Esophagus (tissue), 2 donors: ENCODE measurements around the gene KIR2DL1. TPM values are rescaled to one million over a fixed set of nuclear protein-coding genes. Genes with fewer than 3 reads are reported as not detected.
"Not testable (repeated sequence)": the region's sequence is repeated elsewhere in the genome, so short reads cannot be mapped to it uniquely, and the experiment has no call there.

Experiments
- H3K27ac ChIP-seq, 2 donors: one replicate each; pipeline ENCODE4 v1.5.1; 2013; ENCODE audit warnings: low read depth in 2 of 2, mild to moderate bottlenecking in 2 of 2, inconsistent platforms in 1 of 2, low read length in 1 of 2, moderate library complexity in 1 of 2
- H3K27me3 ChIP-seq, 2 donors: one replicate each; pipeline ENCODE4 v1.6.1; 2013; ENCODE audit warnings: low read length in 2 of 2, control low read depth in 1 of 2, mild to moderate bottlenecking in 1 of 2; ENCODE audit not compliant: insufficient read depth in 2 of 2, control insufficient read depth in 1 of 2
- H3K36me3 ChIP-seq, 2 donors: one replicate each; pipeline ENCODE4 v1.6.1; 2013; ENCODE audit warnings: low read length in 1 of 2; ENCODE audit not compliant: control insufficient read depth in 2 of 2, insufficient read depth in 2 of 2
- H3K4me1 ChIP-seq, 2 donors: one replicate each; pipeline ENCODE4 v1.6.1; 2013; ENCODE audit warnings: low read length in 1 of 2; ENCODE audit not compliant: control insufficient read depth in 2 of 2, insufficient read depth in 2 of 2
- H3K4me3 ChIP-seq, 2 donors: one replicate each; pipeline ENCODE4 v1.5.1; 2013; ENCODE audit warnings: low read length in 2 of 2, mild to moderate bottlenecking in 2 of 2, low read depth in 1 of 2, moderate library complexity in 1 of 2
- H3K9me3 ChIP-seq, 2 donors: one replicate each; pipeline ENCODE4 v1.6.1; 2013; ENCODE audit warnings: mild to moderate bottlenecking in 2 of 2, low read depth in 1 of 2, low read length in 1 of 2, moderate library complexity in 1 of 2; ENCODE audit not compliant: control insufficient read depth in 2 of 2, insufficient read depth in 1 of 2
- WGBS, 2 donors: extraction: QIAGEN DNeasy Blood & Tissue Kit; methylation state at CpG; one replicate each; pipeline ENCODE4 v1.1.7; 2013; 5-methylcytosine and 5-hydroxymethylcytosine counted together
- polyA plus RNA-seq, 2 donors: library from polyadenylated mRNA; stranded (reverse); fragments of 200-250 nt; gene quantifications; one replicate each; pipeline ENCODE4 v1.2.3, GENCODE V29; 2013
- donor health status: healthy with polysubstance abuse.
- donor health status: Bipolar disorder and iron deficiency.

KIR2DL1 gene
- polyA plus RNA-seq, 2 donors = not detected

DNA sequence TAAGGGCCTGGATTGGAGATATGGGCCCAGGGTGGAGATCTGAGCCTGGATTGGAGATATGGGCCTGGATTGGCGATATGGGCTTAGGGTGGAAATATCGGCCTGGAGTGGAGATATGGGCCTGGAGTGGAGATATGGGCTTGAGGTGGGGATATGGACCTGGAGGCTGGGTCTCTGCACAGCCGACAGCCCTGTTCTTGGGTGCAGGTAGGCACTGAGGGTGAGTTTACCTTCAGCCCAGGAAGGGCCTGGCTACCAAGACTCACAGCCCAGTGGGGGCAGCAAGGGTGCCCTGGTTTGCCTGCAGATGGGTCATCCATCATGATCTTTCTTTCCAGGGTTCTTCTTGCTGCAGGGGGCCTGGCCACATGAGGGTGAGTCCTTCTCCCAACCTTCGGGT is 918 bp downstream of the KIR2DL1 start:
- not testable (repeated sequence) for H3K4me1 ChIP-seq, H3K27ac ChIP-seq, H3K4me3 ChIP-seq, H3K36me3 ChIP-seq, H3K27me3 ChIP-seq, H3K9me3 ChIP-seq
- WGBS, 2 donors = 83 to 86% methylated on average over 4 of the region's 4 CpGs

DNA sequence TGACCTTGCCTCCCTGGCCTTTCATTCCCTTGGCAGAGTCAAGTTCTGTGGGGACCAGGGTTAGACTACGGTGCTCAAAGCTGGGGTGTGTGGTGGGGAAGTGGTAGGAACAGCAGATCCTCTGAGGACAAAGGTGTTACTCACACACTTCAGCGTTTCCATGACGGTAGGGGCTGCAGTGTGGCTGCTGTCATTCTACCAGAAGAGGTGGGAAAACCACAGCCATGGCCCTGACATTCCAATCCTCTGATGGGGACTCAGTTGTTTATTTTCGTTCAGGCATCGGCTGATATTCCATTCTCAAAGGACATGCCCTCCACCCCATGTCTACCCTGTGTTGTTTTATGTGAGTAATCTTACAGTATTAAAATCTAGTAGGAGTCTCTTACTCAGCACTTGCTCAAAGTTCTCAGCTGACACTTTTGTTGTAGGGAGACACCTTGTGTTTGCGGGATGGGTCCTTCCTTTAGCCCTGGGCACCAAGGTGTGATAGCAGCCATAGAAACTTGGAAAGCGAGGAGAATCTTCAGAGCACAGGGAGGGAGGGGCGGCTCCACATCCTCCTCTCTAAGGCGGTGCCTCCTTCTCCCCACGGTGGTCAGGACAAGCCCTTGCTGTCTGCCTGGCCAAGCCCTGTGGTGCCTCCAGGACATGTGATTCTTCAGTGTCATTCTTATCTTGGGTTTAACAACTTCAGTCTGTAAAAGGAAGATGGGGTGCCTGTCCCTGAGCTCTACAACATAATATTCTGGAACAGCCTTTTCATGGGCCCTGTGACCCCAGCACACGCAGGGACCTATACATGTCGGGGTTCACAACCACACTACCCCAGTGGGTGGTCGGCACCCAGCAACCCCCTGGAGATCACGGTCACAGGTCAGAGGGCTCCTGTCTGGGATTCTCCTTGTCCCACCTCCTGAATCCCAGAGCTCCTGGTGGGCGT is 1.7 kb downstream of the KIR2DL1 start:
- H3K36me3 ChIP-seq, H3K9me3 ChIP-seq, H3K27me3 ChIP-seq, H3K27ac ChIP-seq, H3K4me1 ChIP-seq, H3K4me3 ChIP-seq: not testable (repeated sequence)
- 75 to 77% methylated on average over 13 to 14 of the region's 15 CpGs for WGBS, 2 donors

DNA sequence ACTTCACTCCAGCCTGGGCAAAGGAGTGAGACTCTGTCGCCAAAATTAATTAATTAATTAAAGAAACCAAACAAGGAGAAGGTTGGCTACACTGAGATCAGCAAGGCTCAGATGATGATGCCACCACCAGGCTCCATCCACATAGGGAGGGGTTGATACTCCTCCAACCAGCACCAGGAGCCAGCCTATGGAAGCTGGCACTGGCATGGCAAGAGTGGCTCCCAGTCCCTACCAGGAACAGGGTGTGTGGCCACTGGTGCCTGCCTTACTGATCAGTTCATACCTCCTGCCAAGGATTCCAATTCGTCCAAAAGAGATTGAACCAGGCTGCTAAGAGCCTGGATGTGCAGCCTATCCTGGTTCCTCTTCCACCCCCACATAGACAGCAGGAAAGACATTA is 3.1 kb downstream of the KIR2DL1 start:
- not testable (repeated sequence) for H3K9me3 ChIP-seq, H3K4me1 ChIP-seq, H3K27ac ChIP-seq, H3K27me3 ChIP-seq, H3K36me3 ChIP-seq, H3K4me3 ChIP-seq
- 40 to 41% methylated on average over 2 of the region's 2 CpGs for WGBS, 2 donors

DNA sequence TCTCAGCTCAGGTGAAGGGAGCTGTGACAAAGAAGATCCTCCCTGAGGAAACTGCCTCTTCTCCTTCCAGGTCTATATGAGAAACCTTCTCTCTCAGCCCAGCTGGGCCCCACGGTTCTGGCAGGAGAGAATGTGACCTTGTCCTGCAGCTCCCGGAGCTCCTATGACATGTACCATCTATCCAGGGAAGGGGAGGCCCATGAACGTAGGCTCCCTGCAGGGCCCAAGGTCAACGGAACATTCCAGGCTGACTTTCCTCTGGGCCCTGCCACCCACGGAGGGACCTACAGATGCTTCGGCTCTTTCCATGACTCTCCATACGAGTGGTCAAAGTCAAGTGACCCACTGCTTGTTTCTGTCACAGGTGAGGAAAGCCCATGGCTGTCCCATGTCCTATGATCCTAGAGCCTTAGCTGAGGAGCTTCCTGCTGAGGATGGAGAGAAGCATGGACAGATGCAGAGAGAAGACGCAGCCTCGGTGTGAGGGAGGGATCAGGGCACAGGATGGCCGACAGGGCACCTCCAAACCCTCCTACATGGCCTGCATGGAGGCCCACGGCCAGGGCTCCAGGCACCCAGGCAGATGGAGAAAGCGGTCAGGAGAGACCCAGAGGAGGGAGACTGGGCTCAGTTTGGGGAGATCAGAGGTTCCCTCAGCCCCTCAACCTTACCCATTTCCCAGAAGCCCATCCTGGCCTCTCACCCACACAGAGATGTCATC is 5.7 kb downstream of the KIR2DL1 start:
- H3K36me3 ChIP-seq, H3K27ac ChIP-seq, H3K27me3 ChIP-seq, H3K4me3 ChIP-seq, H3K9me3 ChIP-seq, H3K4me1 ChIP-seq: not testable (repeated sequence)
- WGBS, 2 donors = 69 to 80% methylated on average over 12 of the region's 12 CpGs

DNA sequence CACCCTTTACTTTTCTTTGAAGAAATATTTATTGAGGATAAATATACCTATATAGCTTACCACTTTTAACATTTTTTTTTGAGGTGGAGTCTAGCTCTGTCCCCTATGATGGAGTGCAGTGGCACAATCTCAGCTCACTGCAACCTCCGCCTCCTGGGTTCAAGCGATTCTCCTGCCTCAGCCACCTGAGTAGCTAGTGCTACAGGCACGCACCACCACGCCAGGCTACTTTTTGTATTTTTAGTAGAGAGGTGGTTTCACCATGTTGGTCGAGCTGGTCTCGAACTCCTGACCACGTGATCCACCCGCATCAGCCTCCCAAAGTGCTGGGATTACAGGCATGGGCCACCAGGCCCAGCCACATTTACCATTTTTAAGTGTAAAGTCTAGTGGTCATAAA is 6.2 kb downstream of the KIR2DL1 start:
- not testable (repeated sequence) for H3K4me3 ChIP-seq, H3K27me3 ChIP-seq, H3K9me3 ChIP-seq, H3K27ac ChIP-seq, H3K4me1 ChIP-seq, H3K36me3 ChIP-seq
- 68 to 81% methylated on average over 8 of the region's 8 CpGs for WGBS, 2 donors

DNA sequence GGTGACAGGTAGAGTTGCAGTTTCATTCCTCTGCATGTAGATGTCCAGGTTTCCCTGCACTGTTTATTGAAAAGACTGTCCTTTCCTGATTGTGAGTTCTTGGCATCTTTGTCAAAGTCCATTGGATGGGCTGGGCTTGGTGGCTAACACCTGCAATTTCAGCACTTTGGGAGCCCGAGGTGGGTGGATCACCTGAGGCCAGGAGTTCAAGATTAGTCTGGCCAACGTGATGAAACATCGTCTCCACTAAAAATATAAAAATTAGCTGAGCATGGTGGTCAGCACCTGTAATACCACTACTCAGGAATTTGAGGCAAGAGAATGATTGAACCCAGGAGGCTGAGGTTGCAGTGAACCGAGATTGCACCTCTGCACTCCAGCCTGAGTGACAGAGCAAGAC is 8.3 kb downstream of the KIR2DL1 start:
- not testable (repeated sequence) for H3K9me3 ChIP-seq, H3K36me3 ChIP-seq, H3K27ac ChIP-seq, H3K27me3 ChIP-seq, H3K4me1 ChIP-seq, H3K4me3 ChIP-seq
- 51 to 53% methylated on average over 4 of the region's 4 CpGs for WGBS, 2 donors

DNA sequence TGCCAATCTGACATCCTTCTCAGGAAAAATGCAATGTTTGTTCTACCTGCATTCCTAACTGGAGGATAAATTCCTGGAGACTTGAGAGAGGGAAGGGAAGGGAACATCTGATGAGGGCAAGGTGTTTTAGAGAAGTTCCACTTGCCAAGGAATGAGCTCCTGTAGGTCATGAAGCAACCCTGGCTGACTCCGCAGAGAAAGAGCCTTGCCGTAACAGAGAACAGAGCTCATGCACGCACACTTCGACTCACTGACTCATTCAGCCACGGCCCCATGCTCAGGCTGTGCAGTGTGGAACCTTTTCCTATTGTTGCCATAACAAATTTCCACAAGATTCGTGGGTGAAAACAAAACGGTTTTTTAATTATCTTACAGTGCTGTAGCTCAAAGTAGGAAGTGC is 9.3 kb downstream of the KIR2DL1 start:
- H3K9me3 ChIP-seq, H3K4me1 ChIP-seq, H3K27me3 ChIP-seq, H3K27ac ChIP-seq, H3K4me3 ChIP-seq, H3K36me3 ChIP-seq: not testable (repeated sequence)
- WGBS, 2 donors = 54 to 64% methylated on average over 7 of the region's 7 CpGs

DNA sequence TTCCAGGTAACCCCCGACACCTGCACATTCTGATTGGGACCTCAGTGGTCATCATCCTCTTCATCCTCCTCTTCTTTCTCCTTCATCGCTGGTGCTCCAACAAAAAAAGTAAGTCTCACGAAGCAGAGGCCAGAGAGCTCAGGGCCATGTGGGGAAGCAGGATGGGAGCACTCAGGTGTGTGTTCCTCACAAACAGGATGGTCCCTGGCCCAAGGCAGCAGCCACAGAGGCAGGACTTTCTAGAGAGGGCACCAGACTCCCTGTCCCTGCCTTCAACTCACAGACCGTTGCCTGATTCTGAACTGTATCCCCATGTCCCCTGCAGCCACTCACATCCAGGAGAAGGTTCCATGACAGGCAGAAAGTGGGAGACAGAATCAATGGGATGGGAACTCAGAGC is 13.3 kb downstream of the KIR2DL1 start:
- not testable (repeated sequence) for H3K4me1 ChIP-seq, H3K4me3 ChIP-seq, H3K36me3 ChIP-seq, H3K27ac ChIP-seq, H3K9me3 ChIP-seq, H3K27me3 ChIP-seq
- WGBS, 2 donors = 64 to 70% methylated on average over 4 of the region's 4 CpGs

DNA sequence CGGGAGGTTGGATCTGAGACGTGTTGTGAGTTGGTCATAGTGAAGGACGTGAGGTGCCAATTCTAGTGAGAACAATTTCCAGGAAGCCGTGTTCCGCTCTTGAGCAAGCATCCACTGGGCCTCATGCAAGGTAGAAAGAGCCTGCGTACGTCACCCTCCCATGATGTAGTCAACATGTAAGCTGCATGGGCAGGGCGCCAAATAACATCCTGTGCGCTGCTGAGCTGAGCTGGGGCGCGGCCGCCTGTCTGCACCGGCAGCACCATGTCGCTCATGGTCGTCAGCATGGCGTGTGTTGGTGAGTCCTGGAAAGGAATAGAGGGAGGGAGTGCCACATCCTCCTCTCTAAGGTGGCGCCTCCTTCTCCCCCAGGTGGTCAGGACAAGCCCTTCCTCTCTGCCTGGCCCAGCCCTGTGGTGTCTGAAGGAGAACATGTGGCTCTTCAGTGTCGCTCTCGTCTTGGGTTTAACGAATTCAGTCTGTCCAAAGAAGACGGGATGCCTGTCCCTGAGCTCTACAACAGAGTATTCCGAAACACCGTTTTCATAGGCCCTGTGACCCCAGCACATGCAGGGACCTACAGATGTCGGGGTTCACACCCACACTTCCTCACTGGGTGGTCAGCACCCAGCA is 16.6 kb downstream of the KIR2DL1 start:
- WGBS, 2 donors = 86 to 87% methylated on average over 24 of the region's 24 CpGs

More for the DNA sequence above, 16.6 kb downstream of the KIR2DL1 start:
- not testable (repeated sequence) for H3K9me3 ChIP-seq, H3K27me3 ChIP-seq, H3K4me3 ChIP-seq, H3K27ac ChIP-seq, H3K36me3 ChIP-seq, H3K4me1 ChIP-seq
